Neural cell (in vitro differentiated cells): ENCODE measurements around the gene TPRX1. TPM values are rescaled to one million over a fixed set of nuclear protein-coding genes. Genes with fewer than 3 reads are reported as not detected.
"Not testable (repeated sequence)": the region's sequence is repeated elsewhere in the genome, so short reads cannot be mapped to it uniquely, and the experiment has no call there.

ENCODE experiments used
- H2AFZ ChIP-seq: fragments of 200-600, 300-800 bp; sonication (generic), shearing (Covaris generic); 2 replicates; pipeline ENCODE4 v1.6.0; 2014; ENCODE audit warnings: low read depth, mild to moderate bottlenecking, antibody characterized with exemption, low read length, moderate library complexity
- H3F3A ChIP-seq: fragments of 200-600 bp; shearing (Covaris generic); 2 replicates; pipeline ENCODE4 v1.6.1; 2016; ENCODE audit warnings: mild to moderate bottlenecking, moderate library complexity, mixed read lengths, antibody characterized with exemption, low read length; ENCODE audit not compliant: insufficient read depth, poor library complexity, severe bottlenecking
- H3K27ac ChIP-seq: fragments of 200-600, 300-800 bp; sonication (generic), shearing (Covaris generic); 2 replicates; pipeline ENCODE4 v1.5.1; 2014; ENCODE audit warnings: mild to moderate bottlenecking, low read length, moderate library complexity
- H3K27me3 ChIP-seq: fragments of 300-800, 200-600 bp; sonication (generic), shearing (Covaris generic); 2 replicates; pipeline ENCODE4 v1.6.0; 2014; ENCODE audit warnings: mild to moderate bottlenecking, low read depth, low read length, moderate library complexity; ENCODE audit not compliant: insufficient read depth
- H3K36me3 ChIP-seq: fragments of 300-800, 200-600 bp; sonication (generic), shearing (Covaris generic); 2 replicates; pipeline ENCODE4 v1.5.1; 2014; ENCODE audit warnings: mild to moderate bottlenecking, antibody characterized with exemption, low read length, moderate library complexity; ENCODE audit not compliant: insufficient read depth
- H3K4me2 ChIP-seq: fragments of 300-800, 200-600 bp; sonication (generic), shearing (Covaris generic); 2 replicates; pipeline ENCODE4 v1.6.0; 2014; ENCODE audit warnings: mild to moderate bottlenecking, low read length
- H3K4me3 ChIP-seq: fragments of 300-800, 200-600 bp; sonication (generic), shearing (Covaris generic); 2 replicates; pipeline ENCODE4 v1.5.1; 2014; ENCODE audit warnings: mild to moderate bottlenecking, low read length, moderate library complexity
- H3K79me2 ChIP-seq: fragments of 200-600 bp; shearing (Covaris generic); replicated peaks from 2 replicates; pipeline ENCODE4 v1.6.0; 2014; ENCODE audit warnings: mild to moderate bottlenecking, low read length, moderate library complexity; ENCODE audit not compliant: insufficient read depth
- H3K9ac ChIP-seq: fragments of 300-800, 200-600 bp; sonication (generic), shearing (Covaris generic); 2 replicates; pipeline ENCODE4 v1.6.1; 2016; ENCODE audit warnings: mild to moderate bottlenecking, low read length, mixed read lengths
- H3K9me2 ChIP-seq: fragments of 200-600 bp; shearing (Covaris generic); 2 replicates; pipeline ENCODE4 v1.6.1; 2016; ENCODE audit warnings: mild to moderate bottlenecking, low read length, mixed read lengths; ENCODE audit not compliant: insufficient read depth
- H3K9me3 ChIP-seq: fragments of 200-600, 300-800 bp; sonication (generic), shearing (Covaris generic); 2 replicates; pipeline ENCODE4 v1.6.1; 2016; ENCODE audit warnings: mild to moderate bottlenecking, mixed run types, low read length, moderate library complexity, mixed read lengths
- H4K20me1 ChIP-seq: fragments of 200-600 bp; shearing (Covaris generic); 2 replicates; pipeline ENCODE4 v1.6.1; 2016; ENCODE audit warnings: mild to moderate bottlenecking, mixed run types; ENCODE audit not compliant: insufficient read depth
- EP300 ChIP-seq: fragments of 450-650 bp; conservative IDR thresholded peaks from 2 replicates; pipeline ENCODE4 v1.6.1; 2014; ENCODE audit warnings: antibody characterized with exemption, mild to moderate bottlenecking, moderate library complexity; ENCODE audit not compliant: poor library complexity, severe bottlenecking
- MXI1 ChIP-seq: fragments of 450-650 bp; conservative IDR thresholded peaks from 2 replicates; pipeline ENCODE4 v1.6.1; 2014; ENCODE audit warnings: antibody characterized with exemption, mild to moderate bottlenecking; ENCODE audit not compliant: poor library complexity, severe bottlenecking
- POLR2AphosphoS5 ChIP-seq: IDR thresholded peaks from 2 replicates; pipeline ENCODE4 v1.6.1; 2012
- RAD21 ChIP-seq: fragments of 450-650 bp; conservative IDR thresholded peaks from 2 replicates; pipeline ENCODE4 v1.6.1; 2014; ENCODE audit warnings: antibody characterized with exemption, mild to moderate bottlenecking, moderate library complexity
- SMC3 ChIP-seq: fragments of 450-650 bp; conservative IDR thresholded peaks from 2 replicates; pipeline ENCODE4 v1.6.1; 2014; ENCODE audit warnings: antibody characterized with exemption, mild to moderate bottlenecking, moderate library complexity; ENCODE audit not compliant: poor library complexity
- TAF1 ChIP-seq: IDR thresholded peaks from 2 replicates; pipeline ENCODE4 v1.6.1; 2012; ENCODE audit warnings: low read depth
- polyA plus RNA-seq: library from polyadenylated mRNA; depleted of rRNA; stranded (reverse); fragments of >200 nt; gene quantifications from 2 replicates; pipeline ENCODE4 v1.2.3, GENCODE V29; 2014
- TF ChIP-seq, protein P1 (sequence below): fragments of 450-650 bp; IDR thresholded peaks from 2 replicates; pipeline ENCODE4 v1.5.1; 2014; ENCODE audit warnings: antibody characterized with exemption, mild to moderate bottlenecking, moderate library complexity; ENCODE audit not compliant: poor library complexity, severe bottlenecking
- TF ChIP-seq, protein P2 (sequence below): IDR thresholded peaks from 2 replicates; pipeline ENCODE4 v1.6.1; 2012; ENCODE audit warnings: borderline replicate concordance

TPRX1 gene
- polyA plus RNA-seq, 1 donor from 2014 or later, result not detected

DNA sequence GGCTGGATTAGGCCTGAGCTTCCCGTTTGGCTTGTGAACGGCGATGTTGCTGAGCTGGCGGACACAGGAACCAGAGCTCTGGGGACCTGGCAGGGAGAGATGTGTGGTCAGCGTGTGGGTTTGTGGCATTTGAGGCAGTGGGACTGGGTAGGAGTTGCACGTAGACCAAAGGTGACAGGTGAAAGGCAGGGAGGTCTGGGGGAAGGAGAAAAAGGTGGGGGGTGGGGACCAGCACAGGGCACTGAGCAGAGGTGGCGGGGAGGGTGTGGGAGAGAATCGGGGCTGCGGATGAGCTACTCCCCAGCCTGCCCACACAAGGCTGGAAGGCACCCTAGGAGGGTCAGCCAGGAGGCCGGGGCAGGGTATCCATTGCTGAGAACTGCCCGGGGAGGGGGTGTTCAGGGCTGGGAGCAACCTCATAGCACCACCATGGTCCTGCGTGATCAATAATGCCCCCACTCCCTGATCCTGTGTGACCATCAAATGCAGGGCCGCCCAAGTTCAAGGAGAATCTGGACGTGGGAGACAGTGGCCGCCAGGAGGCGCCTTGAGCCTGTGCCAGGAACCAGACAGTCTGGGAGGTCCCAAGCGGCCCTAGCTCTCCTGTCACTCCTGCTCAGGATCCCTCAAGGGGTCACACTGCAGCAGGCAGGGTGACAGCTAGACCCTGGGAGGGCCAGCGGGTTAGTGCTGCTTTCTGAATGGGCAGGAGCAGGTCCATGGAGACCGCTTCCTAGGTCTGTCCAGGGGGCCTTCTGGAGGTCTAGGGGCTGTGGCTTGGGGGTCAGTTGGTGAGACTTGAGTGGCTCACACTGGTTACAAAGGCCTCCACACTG lies 38.6 kb downstream of the TPRX1 start:
- no peaks in the 10 kb centered on the region for H3K9me3 ChIP-seq
- no peak overlapping the region for H3K27ac ChIP-seq
- H3K79me2 ChIP-seq, result no peaks in the 10 kb centered on the region
- H3K9ac ChIP-seq, result no peak overlapping the region
- no peak overlapping the region for H3K4me3 ChIP-seq
- H3K4me2 ChIP-seq, result no peak overlapping the region
- no peaks in the 10 kb centered on the region for H3F3A ChIP-seq
- H3K9me2 ChIP-seq, result no peaks in the 10 kb centered on the region
- H4K20me1 ChIP-seq, result no peaks in the 10 kb centered on the region
- no peak overlapping the region for H2AFZ ChIP-seq
- TF ChIP-seq RAD21 (peak; percentile 48), EP300 (no peak), SMC3 (peak; percentile 59), TAF1 (no peak), MXI1 (no peak), POLR2AphosphoS5 (no peak)
- TF ChIP-seq, protein P1, sequence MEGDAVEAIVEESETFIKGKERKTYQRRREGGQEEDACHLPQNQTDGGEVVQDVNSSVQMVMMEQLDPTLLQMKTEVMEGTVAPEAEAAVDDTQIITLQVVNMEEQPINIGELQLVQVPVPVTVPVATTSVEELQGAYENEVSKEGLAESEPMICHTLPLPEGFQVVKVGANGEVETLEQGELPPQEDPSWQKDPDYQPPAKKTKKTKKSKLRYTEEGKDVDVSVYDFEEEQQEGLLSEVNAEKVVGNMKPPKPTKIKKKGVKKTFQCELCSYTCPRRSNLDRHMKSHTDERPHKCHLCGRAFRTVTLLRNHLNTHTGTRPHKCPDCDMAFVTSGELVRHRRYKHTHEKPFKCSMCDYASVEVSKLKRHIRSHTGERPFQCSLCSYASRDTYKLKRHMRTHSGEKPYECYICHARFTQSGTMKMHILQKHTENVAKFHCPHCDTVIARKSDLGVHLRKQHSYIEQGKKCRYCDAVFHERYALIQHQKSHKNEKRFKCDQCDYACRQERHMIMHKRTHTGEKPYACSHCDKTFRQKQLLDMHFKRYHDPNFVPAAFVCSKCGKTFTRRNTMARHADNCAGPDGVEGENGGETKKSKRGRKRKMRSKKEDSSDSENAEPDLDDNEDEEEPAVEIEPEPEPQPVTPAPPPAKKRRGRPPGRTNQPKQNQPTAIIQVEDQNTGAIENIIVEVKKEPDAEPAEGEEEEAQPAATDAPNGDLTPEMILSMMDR, result peak; percentile 62
- TF ChIP-seq, protein P2, sequence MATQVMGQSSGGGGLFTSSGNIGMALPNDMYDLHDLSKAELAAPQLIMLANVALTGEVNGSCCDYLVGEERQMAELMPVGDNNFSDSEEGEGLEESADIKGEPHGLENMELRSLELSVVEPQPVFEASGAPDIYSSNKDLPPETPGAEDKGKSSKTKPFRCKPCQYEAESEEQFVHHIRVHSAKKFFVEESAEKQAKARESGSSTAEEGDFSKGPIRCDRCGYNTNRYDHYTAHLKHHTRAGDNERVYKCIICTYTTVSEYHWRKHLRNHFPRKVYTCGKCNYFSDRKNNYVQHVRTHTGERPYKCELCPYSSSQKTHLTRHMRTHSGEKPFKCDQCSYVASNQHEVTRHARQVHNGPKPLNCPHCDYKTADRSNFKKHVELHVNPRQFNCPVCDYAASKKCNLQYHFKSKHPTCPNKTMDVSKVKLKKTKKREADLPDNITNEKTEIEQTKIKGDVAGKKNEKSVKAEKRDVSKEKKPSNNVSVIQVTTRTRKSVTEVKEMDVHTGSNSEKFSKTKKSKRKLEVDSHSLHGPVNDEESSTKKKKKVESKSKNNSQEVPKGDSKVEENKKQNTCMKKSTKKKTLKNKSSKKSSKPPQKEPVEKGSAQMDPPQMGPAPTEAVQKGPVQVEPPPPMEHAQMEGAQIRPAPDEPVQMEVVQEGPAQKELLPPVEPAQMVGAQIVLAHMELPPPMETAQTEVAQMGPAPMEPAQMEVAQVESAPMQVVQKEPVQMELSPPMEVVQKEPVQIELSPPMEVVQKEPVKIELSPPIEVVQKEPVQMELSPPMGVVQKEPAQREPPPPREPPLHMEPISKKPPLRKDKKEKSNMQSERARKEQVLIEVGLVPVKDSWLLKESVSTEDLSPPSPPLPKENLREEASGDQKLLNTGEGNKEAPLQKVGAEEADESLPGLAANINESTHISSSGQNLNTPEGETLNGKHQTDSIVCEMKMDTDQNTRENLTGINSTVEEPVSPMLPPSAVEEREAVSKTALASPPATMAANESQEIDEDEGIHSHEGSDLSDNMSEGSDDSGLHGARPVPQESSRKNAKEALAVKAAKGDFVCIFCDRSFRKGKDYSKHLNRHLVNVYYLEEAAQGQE, result no peak
- H3K36me3 ChIP-seq, result no peaks in the 10 kb centered on the region
- no peaks in the 10 kb centered on the region for H3K27me3 ChIP-seq

- H3K4me3 ChIP-seq, H3K9me2 ChIP-seq, H3K4me2 ChIP-seq, H4K20me1 ChIP-seq, H3K9me3 ChIP-seq, H3K27me3 ChIP-seq, H3K27ac ChIP-seq, H3K9ac ChIP-seq, H3K79me2 ChIP-seq, H3K36me3 ChIP-seq, H2AFZ ChIP-seq, H3F3A ChIP-seq: not testable (repeated sequence)
These were observed 39.6 kb downstream of the TPRX1 start for GRCh38 chr19:47764705-47765104.
